ENCODE data around the gene PTGFRN. TPM values are rescaled to one million over a fixed set of nuclear protein-coding genes. Genes with fewer than 3 reads are reported as not detected.

PTGFRN gene
- polyA plus RNA-seq, 1 donor (not counting 4 experiments of a cell fraction or from before 2014, with no cell fraction given): 177 TPM

GRCh38 chr1:116940814-116941599, 31.3 kb downstream of the PTGFRN start:
- Histone ChIP-seq H3K36me3 (ENCODE audit: control insufficient read depth in 2 of 2, extremely low read depth in 1 of 2, insufficient read depth in 2 of 2, low read length in 2 of 2) (peaks cover 18 to 32% of the 10 kb centered on the region in 2 experiments), H3K4me1 (ENCODE audit: control insufficient read depth, extremely low read depth, insufficient read depth, low read length) (no peaks in the 10 kb centered on the region), H3K79me2 (ENCODE audit: control insufficient read depth, insufficient read depth, low read length) (peaks cover 84% of the 10 kb centered on the region), H3K9me1 (ENCODE audit: control insufficient read depth, extremely low read depth, insufficient read depth, low read length) (no peaks in the 10 kb centered on the region), H3K4me3 (ENCODE audit: control insufficient read depth in 2 of 3, extremely low read depth in 1 of 3, insufficient read depth in 2 of 3, low read depth in 1 of 3, low read length in 3 of 3) (no peak overlapping the region), H3K9ac (ENCODE audit: control insufficient read depth, extremely low read depth, insufficient read depth, low read length) (no peak overlapping the region), H3K27me3 (ENCODE audit: control insufficient read depth, extremely low read depth, insufficient read depth, low read length) (no peaks in the 10 kb centered on the region), H4K20me1 (ENCODE audit: control insufficient read depth, extremely low read depth, insufficient read depth, low read length) (peaks cover 7% of the 10 kb centered on the region), H3K9me3 (ENCODE audit: control insufficient read depth, low read depth, low read length) (no peaks in the 10 kb centered on the region), H3K4me2 (ENCODE audit: control insufficient read depth, extremely low read depth, insufficient read depth, low read depth, low read length) (no peak overlapping the region), H2AFZ (ENCODE audit: control insufficient read depth, low read length) (no peak overlapping the region), H3K27ac (ENCODE audit: control insufficient read depth, insufficient read depth, low read length) (no peak overlapping the region)
- TF ChIP-seq EZH2 (IDR thresholded peaks at IDR 0.05; ENCODE audit: low read length): no peak
- dilution Hi-C loops (cut with MboI; ENCODE audit: extremely low pct_ligation_motif_present, low sequenced_read_pairs): no loop called here
- no peak for DNase-seq (ENCODE audit: low read depth, low spot score)
- FAIRE-seq: no peak

- TF ChIP-seq EZH2 (IDR thresholded peaks at IDR 0.05; ENCODE audit: low read length): no peak
- no peak for TF ChIP-seq CTCF (optimal IDR thresholded peaks at IDR 0.05 in 1 of 3, IDR thresholded peaks at IDR 0.05 in 1 of 3, conservative IDR thresholded peaks at IDR 0.05 in 1 of 3; ENCODE audit: extremely low read depth in 1 of 3, insufficient read depth in 2 of 3, low read length in 3 of 3)
- no peak overlapping the region for H3K4me3 ChIP-seq (ENCODE audit: control insufficient read depth in 2 of 3, extremely low read depth in 1 of 3, insufficient read depth in 2 of 3, low read depth in 1 of 3, low read length in 3 of 3)
Measured at GRCh38 chr1:116941670-116942069, 32.0 kb downstream of the PTGFRN start.

More at GRCh38 chr1:116941670-116942069, 32.0 kb downstream of the PTGFRN start:
- no peaks in the 10 kb centered on the region for H3K4me1 ChIP-seq (ENCODE audit: control insufficient read depth, extremely low read depth, insufficient read depth, low read length)
- no peak for FAIRE-seq
- H4K20me1 ChIP-seq (ENCODE audit: control insufficient read depth, extremely low read depth, insufficient read depth, low read length): peaks cover 7% of the 10 kb centered on the region
- H3K27me3 ChIP-seq (ENCODE audit: control insufficient read depth, extremely low read depth, insufficient read depth, low read length): no peaks in the 10 kb centered on the region
- no peaks in the 10 kb centered on the region for H3K9me1 ChIP-seq (ENCODE audit: control insufficient read depth, extremely low read depth, insufficient read depth, low read length)
- H3K9ac ChIP-seq (ENCODE audit: control insufficient read depth, extremely low read depth, insufficient read depth, low read length): no peak overlapping the region
- H3K4me2 ChIP-seq (ENCODE audit: control insufficient read depth, extremely low read depth, insufficient read depth, low read depth, low read length): no peak overlapping the region
- DNase-seq (ENCODE audit: low read depth, low spot score): no peak
- H3K27ac ChIP-seq (ENCODE audit: control insufficient read depth, insufficient read depth, low read length): no peak overlapping the region
- H3K9me3 ChIP-seq (ENCODE audit: control insufficient read depth, low read depth, low read length): no peaks in the 10 kb centered on the region
- H2AFZ ChIP-seq (ENCODE audit: control insufficient read depth, low read length): no peak overlapping the region
- H3K79me2 ChIP-seq (ENCODE audit: control insufficient read depth, insufficient read depth, low read length): peaks cover 80% of the 10 kb centered on the region
- peaks cover 19 to 33% of the 10 kb centered on the region in 2 experiments for H3K36me3 ChIP-seq (ENCODE audit: control insufficient read depth in 2 of 2, extremely low read depth in 1 of 2, insufficient read depth in 2 of 2, low read length in 2 of 2)
- dilution Hi-C loops (cut with MboI; ENCODE audit: extremely low pct_ligation_motif_present, low sequenced_read_pairs): no loop called here

All from keratinocyte (primary cell).